Activated CD4-positive, alpha-beta memory T cell treated with anti-CD3 and anti-CD28 coated beads, Interleukin-2, amount 10 ng/mL, durations not matched to agents 7 days and 5 days (primary cell): Measurements from ENCODE around the gene LGALS7B. TPM values are rescaled to one million over a fixed set of nuclear protein-coding genes. Genes with fewer than 3 reads are reported as not detected.
"Not testable (repeated sequence)": the region's sequence is repeated elsewhere in the genome, so short reads cannot be mapped to it uniquely, and the experiment has no call there.

Experiments used
- CTCF ChIA-PET: fragments of 350-600 bp; sonication (Branson Sonifier 250); formaldehyde crosslinking; loops from one replicate; lab custom pipeline; 2021; ENCODE audit warnings: antibody characterized with exemption, inconsistent platforms; lab: Charles Lee
- POLR2A ChIA-PET: fragments of 350-600 bp; sonication (Branson Sonifier 250); formaldehyde crosslinking; loops from one replicate; lab custom pipeline; 2021; ENCODE audit warnings: antibody characterized with exemption; lab: Charles Lee
- DNase-seq: peaks from one replicate; pipeline ENCODE4 v3.0.0-alpha.2; 2020
- H3K27ac Mint-ChIP-seq: one replicate; pipeline ENCODE4 v1.8.0; 2021; ENCODE audit warnings: mild to moderate bottlenecking, mixed read lengths
- H3K27me3 Mint-ChIP-seq: one replicate; pipeline ENCODE4 v1.8.0; 2021; ENCODE audit warnings: mixed read lengths
- H3K36me3 Mint-ChIP-seq: one replicate; pipeline ENCODE4 v1.8.0; 2021; ENCODE audit warnings: low read depth, mixed read lengths
- H3K4me1 Mint-ChIP-seq: one replicate; pipeline ENCODE4 v1.8.0; 2021; ENCODE audit warnings: mixed read lengths
- H3K4me3 Mint-ChIP-seq: one replicate; pipeline ENCODE4 v1.8.0; 2021; ENCODE audit warnings: mild to moderate bottlenecking, mixed read lengths
- H3K9me3 Mint-ChIP-seq: one replicate; pipeline ENCODE4 v1.8.0; 2021; ENCODE audit warnings: mixed read lengths
- total RNA-seq, 2 experiments: library from RNA; stranded (reverse); gene quantifications; one replicate each; pipeline ENCODE4 v1.2.3, GENCODE V29; 2021

Gene LGALS7B
- total RNA-seq, 2 experiments from 2014 or later = not detected

DNA sequence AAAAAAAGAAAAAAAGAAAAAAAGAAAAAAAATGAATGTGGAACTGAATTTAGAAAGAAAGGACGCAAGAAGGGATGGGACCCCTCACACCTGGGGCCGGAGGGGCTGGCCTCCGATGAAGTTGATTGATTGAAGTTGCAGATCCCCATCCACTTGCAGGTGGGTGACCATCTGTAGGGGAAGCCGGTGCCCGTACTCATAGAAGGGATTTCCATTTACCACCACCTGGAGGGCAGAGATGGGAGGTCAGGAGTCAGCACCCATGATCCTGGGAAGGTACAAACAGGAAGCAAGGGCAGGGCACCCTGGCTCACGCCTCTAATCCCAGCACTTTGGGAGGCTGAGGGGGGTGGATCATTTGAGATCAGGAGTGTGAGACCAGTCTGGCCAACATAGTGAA, 17.4 kb downstream of the LGALS7B start:
- peaks cover 6% of the 10 kb centered on the region for H3K4me1 Mint-ChIP-seq
- ChIA-PET POLR2A (no interaction called here), CTCF (no interaction called here)
- DNase-seq = no peak
- no peaks in the 10 kb centered on the region for H3K36me3 Mint-ChIP-seq
- no peak overlapping the region for H3K27ac Mint-ChIP-seq
- no peaks in the 10 kb centered on the region for H3K27me3 Mint-ChIP-seq
- no peaks in the 10 kb centered on the region for H3K9me3 Mint-ChIP-seq
- no peak overlapping the region for H3K4me3 Mint-ChIP-seq

- H3K27me3 Mint-ChIP-seq, H3K9me3 Mint-ChIP-seq, DNase-seq, POLR2A ChIA-PET, H3K27ac Mint-ChIP-seq, H3K36me3 Mint-ChIP-seq, CTCF ChIA-PET, H3K4me3 Mint-ChIP-seq, H3K4me1 Mint-ChIP-seq: not testable (repeated sequence)
Observed at GRCh38 chr19:38807374-38808098, 18.5 kb downstream of the LGALS7B start.

DNA sequence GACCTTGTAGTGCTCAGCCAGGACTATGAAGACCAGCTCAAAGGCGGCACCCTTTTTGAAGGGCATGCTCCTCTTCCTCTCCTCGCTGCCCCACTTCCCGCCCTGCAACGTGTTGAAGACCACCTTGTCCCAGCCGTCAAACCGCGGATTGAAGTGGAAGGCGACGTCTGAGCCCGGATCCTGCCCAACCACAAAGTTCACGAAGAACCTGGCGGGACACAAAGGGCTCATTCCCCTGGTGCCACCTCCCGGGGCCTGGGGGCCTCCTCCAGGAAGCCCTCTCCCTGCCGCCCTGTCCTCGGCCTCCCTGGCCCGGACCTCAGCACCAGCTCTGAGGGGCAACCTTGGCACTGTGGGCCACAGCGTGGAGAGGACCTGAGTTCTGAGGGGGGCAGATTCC, 19.7 kb downstream of the LGALS7B start:
- no peak for DNase-seq
- Mint-ChIP-seq H3K9me3 (no peaks in the 10 kb centered on the region), H3K4me3 (no peak overlapping the region), H3K36me3 (no peaks in the 10 kb centered on the region), H3K27me3 (no peaks in the 10 kb centered on the region), H3K27ac (no peak overlapping the region), H3K4me1 (peaks cover 6% of the 10 kb centered on the region)
- CTCF ChIA-PET = no interaction called here
- POLR2A ChIA-PET = no interaction called here

GRCh38 chr19:38809592-38810252, 20.7 kb downstream of the LGALS7B start:
- Mint-ChIP-seq H3K4me3 (no peak overlapping the region), H3K27ac (no peak overlapping the region), H3K4me1 (peaks cover 6% of the 10 kb centered on the region), H3K36me3 (no peaks in the 10 kb centered on the region), H3K27me3 (no peaks in the 10 kb centered on the region), H3K9me3 (no peaks in the 10 kb centered on the region)
- ChIA-PET POLR2A (interaction anchor here (0.6 kb wide), 1 partner anchor 486 kb away, joined by 3 read pairs; the partner anchor contains the start of gene IFNL1), CTCF (no interaction called here)
- DNase-seq = no peak

GRCh38 chr19:38812009-38812840, 23.2 kb downstream of the LGALS7B start:
- no peak overlapping the region for H3K27ac Mint-ChIP-seq
- CTCF ChIA-PET = interaction anchor here (0.6 kb wide), 1 partner anchor 132 kb away, joined by 3 read pairs; no protein-coding TSS in a partner anchor
- H3K36me3 Mint-ChIP-seq = peaks cover 18% of the 10 kb centered on the region
- no peak for DNase-seq
- H3K4me3 Mint-ChIP-seq = no peak overlapping the region
- POLR2A ChIA-PET = interaction anchor here (1.3 kb wide), 1 partner anchor 13 kb away, joined by 3 read pairs; no protein-coding TSS in a partner anchor
- H3K9me3 Mint-ChIP-seq = no peaks in the 10 kb centered on the region
- no peaks in the 10 kb centered on the region for H3K4me1 Mint-ChIP-seq
- H3K27me3 Mint-ChIP-seq = no peaks in the 10 kb centered on the region

GRCh38 chr19:38812841-38813320, 23.9 kb downstream of the LGALS7B start, which contains the start of gene LGALS4:
LGALS4 (minus strand) TSS chr19:38812945; CDS start chr19:38812886, 59 bp downstream.
- no peak within 1 kb of the TSS for H3K27ac Mint-ChIP-seq
- H3K9me3 Mint-ChIP-seq = no peaks in the 10 kb centered on the region
- no peaks in the 10 kb centered on the region for H3K4me1 Mint-ChIP-seq
- H3K4me3 Mint-ChIP-seq = no peak within 1 kb of the TSS
- DNase-seq = no peak
- ChIA-PET POLR2A (interaction anchor here (0.6 to 1.3 kb wide), 3 partner anchors 13 to 217 kb away, joined by 3 read pairs; no protein-coding TSS in a partner anchor), CTCF (interaction anchor here (1.3 kb wide), 1 partner anchor 75 kb away, joined by 3 read pairs; no protein-coding TSS in a partner anchor)
- H3K36me3 Mint-ChIP-seq = peaks cover 22% of the 10 kb centered on the region
- H3K27me3 Mint-ChIP-seq = no peaks in the 10 kb centered on the region

- no peaks in the 10 kb centered on the region for H3K4me1 Mint-ChIP-seq
- POLR2A ChIA-PET = interaction anchor here (0.6 to 1.0 kb wide), 2 partner anchors 36 to 217 kb away, joined by 3 read pairs; no protein-coding TSS in a partner anchor
- no peak overlapping the region for H3K27ac Mint-ChIP-seq
- H3K9me3 Mint-ChIP-seq = no peaks in the 10 kb centered on the region
- no peaks in the 10 kb centered on the region for H3K27me3 Mint-ChIP-seq
- CTCF ChIA-PET = interaction anchor here (1.3 kb wide), 1 partner anchor 74 kb away, joined by 3 read pairs; no protein-coding TSS in a partner anchor
- H3K36me3 Mint-ChIP-seq = peaks cover 22% of the 10 kb centered on the region
- no peak overlapping the region for H3K4me3 Mint-ChIP-seq
- no peak for DNase-seq
Observed at GRCh38 chr19:38813323-38813722, 24.3 kb downstream of the LGALS7B start.

GRCh38 chr19:38813932-38814331, 24.9 kb downstream of the LGALS7B start:
- H3K36me3 Mint-ChIP-seq = peaks cover 22% of the 10 kb centered on the region
- not testable (repeated sequence) for H3K27ac Mint-ChIP-seq, H3K27me3 Mint-ChIP-seq, DNase-seq, H3K9me3 Mint-ChIP-seq, H3K4me1 Mint-ChIP-seq, H3K4me3 Mint-ChIP-seq
- POLR2A ChIA-PET = interaction anchor here (1.0 kb wide), 1 partner anchor 35 kb away, joined by 3 read pairs; no protein-coding TSS in a partner anchor
- CTCF ChIA-PET = interaction anchor here (0.9 to 1.3 kb wide), 2 partner anchors 55 to 74 kb away, joined by 3 read pairs; no protein-coding TSS in a partner anchor

GRCh38 chr19:38815059-38816001, 26.3 kb downstream of the LGALS7B start:
- H3K9me3 Mint-ChIP-seq = no peaks in the 10 kb centered on the region
- H3K4me3 Mint-ChIP-seq = no peak overlapping the region
- no peak for DNase-seq
- no peaks in the 10 kb centered on the region for H3K4me1 Mint-ChIP-seq
- H3K36me3 Mint-ChIP-seq = peaks cover 27% of the 10 kb centered on the region
- H3K27ac Mint-ChIP-seq = no peak overlapping the region
- ChIA-PET CTCF (no interaction called here), POLR2A (no interaction called here)
- no peaks in the 10 kb centered on the region for H3K27me3 Mint-ChIP-seq

DNA sequence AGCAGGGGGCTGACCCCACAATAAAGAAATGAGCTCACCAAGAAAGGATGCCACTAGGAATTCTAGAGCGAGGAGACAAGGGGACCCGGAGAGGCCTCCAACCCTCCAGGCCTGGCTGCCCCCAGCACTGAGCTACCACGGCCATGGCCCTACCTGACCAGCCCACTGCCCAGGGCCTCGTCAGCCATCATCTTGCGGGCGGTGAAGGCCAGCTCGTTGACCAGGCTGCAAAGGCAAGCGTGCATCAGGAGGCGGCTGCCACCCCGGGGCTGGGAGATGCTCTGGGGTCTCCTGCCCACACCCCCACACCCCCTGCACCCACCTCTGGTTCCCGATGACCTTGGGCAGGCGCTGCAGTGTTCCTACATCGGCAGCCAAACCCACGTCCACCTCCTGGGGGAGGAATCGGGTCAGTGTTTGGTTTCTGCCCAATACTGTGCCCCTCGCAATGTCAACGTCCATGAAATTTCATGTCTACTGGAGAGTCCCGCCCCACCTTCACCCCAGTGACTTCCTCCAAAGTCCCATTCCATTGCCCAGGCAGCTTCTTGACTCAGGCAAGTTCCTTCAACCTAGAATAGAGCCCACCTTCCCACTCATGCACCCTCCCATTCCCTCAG, 27.2 kb downstream of the LGALS7B start:
- DNase-seq = no peak
- H3K4me3 Mint-ChIP-seq = no peak overlapping the region
- no peaks in the 10 kb centered on the region for H3K27me3 Mint-ChIP-seq
- peaks cover 33% of the 10 kb centered on the region for H3K36me3 Mint-ChIP-seq
- CTCF ChIA-PET = no interaction called here
- POLR2A ChIA-PET = no interaction called here
- no peak overlapping the region for H3K27ac Mint-ChIP-seq
- no peaks in the 10 kb centered on the region for H3K9me3 Mint-ChIP-seq
- no peaks in the 10 kb centered on the region for H3K4me1 Mint-ChIP-seq

GRCh38 chr19:38817081-38817480, 28.1 kb downstream of the LGALS7B start:
- Mint-ChIP-seq H3K4me3 (no peak overlapping the region), H3K4me1 (no peaks in the 10 kb centered on the region), H3K36me3 (peaks cover 36% of the 10 kb centered on the region), H3K9me3 (no peaks in the 10 kb centered on the region), H3K27ac (no peak overlapping the region), H3K27me3 (no peaks in the 10 kb centered on the region)
- POLR2A ChIA-PET = no interaction called here
- CTCF ChIA-PET = interaction anchor here (0.6 kb wide), 1 partner anchor 212 kb away, joined by 3 read pairs; no protein-coding TSS in a partner anchor
- DNase-seq = no peak
